ENCODE data around the gene TBC1D12.
"Not testable (repeated sequence)": the region's sequence is repeated elsewhere in the genome, so short reads cannot be mapped to it uniquely, and the experiment has no call there.

The TBC1D12 gene

DNA sequence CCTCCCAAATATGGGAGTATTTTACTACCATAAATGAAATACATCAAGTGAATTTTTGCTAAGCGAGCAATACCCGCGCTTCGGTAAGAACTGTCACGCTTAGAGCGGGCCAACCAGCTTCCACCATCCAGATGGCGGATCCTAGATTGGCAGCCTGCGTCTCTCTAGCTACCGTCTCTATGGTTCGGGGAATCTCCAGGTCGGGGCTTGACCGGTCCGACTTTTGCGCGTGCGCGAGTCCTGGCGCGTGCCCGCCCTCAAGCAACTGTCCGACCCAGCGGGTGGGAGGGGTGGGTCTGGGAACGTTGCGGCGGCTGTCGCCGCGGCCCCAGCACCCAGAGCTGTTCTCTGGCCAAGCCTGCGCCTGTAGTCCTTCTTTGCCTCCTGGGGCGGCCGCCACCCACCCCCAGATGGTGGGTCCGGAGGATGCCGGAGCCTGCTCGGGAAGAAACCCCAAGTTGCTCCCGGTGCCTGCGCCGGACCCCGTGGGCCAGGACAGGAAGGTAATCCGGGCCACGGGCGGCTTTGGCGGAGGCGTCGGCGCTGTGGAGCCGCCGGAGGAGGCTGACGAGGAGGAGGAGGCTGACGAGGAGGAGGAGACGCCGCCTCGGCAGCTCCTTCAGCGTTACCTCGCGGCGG is at the start of gene TBC1D12:
Gene TBC1D12 (plus strand): TSS at position 338 of the 639 bp plus-strand sequence. CDS start 73 bp downstream, at position 411.
- TF ChIP-seq POLR2A (IDR thresholded peaks at IDR 0.05; ENCODE audit: low read length) (peak; percentile 18), GATA1 (IDR thresholded peaks at IDR 0.05; ENCODE audit: low read depth, low read length) (no peak)
- peak; percentile 94 to 95 for DNase-seq

- DNase-seq, result peak; percentile 66 to 70
- TF ChIP-seq POLR2A (IDR thresholded peaks at IDR 0.05; ENCODE audit: low read length), result no peak
- no peak for TF ChIP-seq GATA1 (IDR thresholded peaks at IDR 0.05; ENCODE audit: low read depth, low read length)
Measured at GRCh38 chr10:94353336-94353735, 49.0 kb upstream of the TBC1D12 start.

DNA sequence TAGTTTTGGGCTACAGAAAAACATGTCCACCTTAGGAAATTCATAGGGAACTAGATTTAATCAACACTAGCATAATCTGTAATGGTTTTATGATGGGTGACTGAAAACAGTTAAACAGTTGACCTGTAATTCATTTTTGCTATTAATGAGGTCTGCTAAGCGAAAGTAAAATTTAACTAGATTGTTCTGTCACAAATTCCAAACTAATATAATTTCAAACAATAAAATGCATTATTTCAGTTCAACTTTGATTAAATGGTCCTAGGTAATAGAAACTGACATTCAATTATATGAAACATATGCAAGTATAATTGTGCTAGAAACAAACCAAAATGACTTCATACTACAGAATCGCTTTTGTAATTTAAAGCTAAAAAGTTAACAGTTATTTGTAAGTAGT is 46.5 kb upstream of the TBC1D12 start:
- TF ChIP-seq POLR2A (IDR thresholded peaks at IDR 0.05; ENCODE audit: low read length) (no peak), GATA1 (IDR thresholded peaks at IDR 0.05; ENCODE audit: low read depth, low read length) (no peak)
- no peak for DNase-seq

DNA sequence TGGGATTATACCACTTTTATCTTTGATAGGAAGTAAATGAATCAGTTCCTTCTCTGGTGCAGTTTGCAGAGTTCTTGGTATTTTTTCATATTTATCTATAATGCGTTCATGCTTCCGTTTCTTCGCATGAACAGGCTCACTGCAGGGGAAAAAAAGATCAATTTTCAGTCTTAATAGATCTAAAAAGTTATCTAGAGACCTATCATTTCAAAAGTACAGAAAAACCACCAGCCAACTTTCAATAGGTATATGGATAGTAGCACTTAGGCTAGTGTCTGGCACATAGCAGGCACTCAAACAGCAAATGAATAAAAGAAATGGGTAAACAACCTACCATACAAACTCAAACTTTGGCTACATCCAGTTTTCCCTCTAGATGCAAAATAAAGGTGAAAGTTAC is 45.1 kb upstream of the TBC1D12 start:
- no peak for DNase-seq
- TF ChIP-seq GATA1 (IDR thresholded peaks at IDR 0.05; ENCODE audit: low read depth, low read length) (no peak), POLR2A (IDR thresholded peaks at IDR 0.05; ENCODE audit: low read length) (no peak)

DNA sequence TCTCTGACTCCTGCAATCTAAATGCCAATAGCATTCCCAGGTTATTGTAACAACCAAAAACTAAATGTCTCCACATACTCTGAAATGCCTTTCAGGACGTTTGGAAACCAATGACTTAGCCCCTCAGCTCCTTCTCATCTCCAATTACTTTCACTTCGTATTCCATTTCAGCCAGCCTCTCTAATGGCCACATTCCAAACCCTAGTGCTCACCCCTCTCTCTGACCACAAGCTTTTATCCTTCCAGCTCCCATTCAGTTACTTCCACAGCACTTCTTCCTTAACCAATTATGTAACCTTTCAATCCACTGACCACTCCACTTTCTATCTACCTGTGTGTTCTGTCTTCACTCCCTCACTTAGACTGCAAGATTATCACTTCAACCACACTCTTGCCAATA is 43.9 kb upstream of the TBC1D12 start:
- no peak for TF ChIP-seq POLR2A (IDR thresholded peaks at IDR 0.05; ENCODE audit: low read length)
- DNase-seq, result no peak

DNA sequence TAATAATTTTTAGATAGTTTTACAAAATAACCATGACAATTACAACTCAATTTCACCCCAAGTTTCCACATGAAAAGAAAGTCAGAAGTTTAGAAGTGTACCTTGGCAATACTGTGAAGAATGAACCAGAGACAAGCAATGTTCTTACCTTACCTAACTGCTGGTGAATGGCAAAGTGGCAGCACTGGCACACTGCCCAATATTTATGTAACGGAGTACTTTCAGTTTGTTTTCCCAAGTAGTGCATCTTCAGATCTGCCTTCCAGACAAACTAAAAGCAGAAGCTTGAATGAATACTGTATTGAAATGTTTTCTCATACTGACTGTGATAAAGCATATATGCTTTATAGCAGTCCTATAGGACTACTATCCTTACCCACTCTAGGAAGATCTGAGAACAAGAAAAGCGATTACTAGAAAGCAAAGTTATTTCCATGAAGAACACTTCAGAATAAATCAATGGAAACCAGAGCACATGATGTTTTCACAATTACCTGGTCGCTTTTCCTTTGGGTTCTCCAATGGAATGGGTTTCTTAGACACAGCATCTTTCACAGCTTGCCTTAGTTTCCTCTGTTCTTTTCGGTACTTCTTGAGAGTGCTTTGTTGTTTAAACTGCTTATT is 41.1 kb upstream of the TBC1D12 start:
- peak; percentile 58 to 73 for DNase-seq

DNA sequence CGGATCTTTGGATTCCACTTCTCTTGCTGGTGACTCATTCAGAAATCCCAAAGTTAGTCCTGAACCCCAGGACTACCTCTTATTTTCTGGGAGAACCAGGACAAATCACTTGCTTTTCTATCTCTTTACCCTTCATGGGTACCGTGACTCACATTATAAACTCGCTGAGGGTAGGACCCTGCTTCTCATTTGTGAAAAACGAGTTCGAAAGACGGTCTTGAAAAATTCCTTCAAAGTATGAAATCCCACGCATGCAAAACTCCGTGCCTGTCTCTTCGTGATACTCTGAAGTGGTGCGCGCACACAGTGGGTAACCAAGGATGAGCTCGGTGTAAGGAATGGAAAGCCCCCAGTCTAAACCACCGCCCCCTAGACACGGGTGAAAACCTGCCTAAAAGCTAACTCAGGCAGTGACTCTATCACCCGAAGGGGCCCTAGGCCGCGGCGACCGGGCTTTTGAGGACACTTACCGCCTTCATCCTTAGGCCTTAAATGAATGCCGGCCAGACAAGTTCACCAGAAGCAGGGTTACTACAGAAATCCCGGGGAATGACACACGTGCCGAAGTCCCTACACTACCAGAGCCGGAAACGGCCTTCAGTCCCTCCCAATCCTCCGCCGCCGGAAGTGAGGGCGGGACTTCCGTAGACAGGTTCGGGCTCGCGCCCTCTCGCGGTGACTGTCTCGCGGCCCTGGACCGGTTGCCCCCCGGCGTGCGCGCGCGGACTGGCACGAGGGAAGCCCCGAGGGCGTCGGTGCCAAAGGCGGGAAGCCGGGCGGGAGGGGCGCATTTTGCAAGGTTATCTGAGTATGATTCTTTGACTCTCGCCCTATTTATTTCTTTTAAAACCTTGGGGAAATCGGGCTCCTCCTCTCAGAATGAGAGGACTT is 39.7 kb upstream of the TBC1D12 start, which contains the start of gene NOC3L:
Gene NOC3L (minus strand): TSS at position 580 of the 891 bp plus-strand sequence. CDS start 101 bp downstream, at position 479.
- TF ChIP-seq GATA1 (IDR thresholded peaks at IDR 0.05; ENCODE audit: low read depth, low read length) (no peak), POLR2A (IDR thresholded peaks at IDR 0.05; ENCODE audit: low read length) (peak; percentile 56)
- DNase-seq, result peak; percentile 95 to 96

More for the DNA sequence above, 41.1 kb upstream of the TBC1D12 start:
- TF ChIP-seq GATA1 (IDR thresholded peaks at IDR 0.05; ENCODE audit: low read depth, low read length) (no peak), POLR2A (IDR thresholded peaks at IDR 0.05; ENCODE audit: low read length) (no peak)

DNA sequence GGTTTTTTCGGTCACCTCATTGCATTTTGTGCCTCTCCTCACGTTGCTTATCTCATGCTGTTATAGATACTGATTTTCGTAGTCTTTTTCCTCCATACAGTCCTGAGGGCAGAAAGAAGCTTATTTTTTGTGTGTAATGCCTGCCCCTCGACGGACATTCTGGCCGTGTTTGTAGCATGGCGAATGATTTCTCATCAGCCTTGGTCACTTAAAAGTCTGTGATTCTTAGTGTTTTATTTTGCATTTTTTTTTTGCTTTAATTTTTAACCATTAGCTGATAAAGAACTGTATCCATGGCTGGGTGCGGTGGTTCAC is 39.1 kb upstream of the TBC1D12 start:
- DNase-seq, result no peak
- no peak for TF ChIP-seq GATA1 (IDR thresholded peaks at IDR 0.05; ENCODE audit: low read depth, low read length)
- TF ChIP-seq POLR2A (IDR thresholded peaks at IDR 0.05; ENCODE audit: low read length), result no peak

DNA sequence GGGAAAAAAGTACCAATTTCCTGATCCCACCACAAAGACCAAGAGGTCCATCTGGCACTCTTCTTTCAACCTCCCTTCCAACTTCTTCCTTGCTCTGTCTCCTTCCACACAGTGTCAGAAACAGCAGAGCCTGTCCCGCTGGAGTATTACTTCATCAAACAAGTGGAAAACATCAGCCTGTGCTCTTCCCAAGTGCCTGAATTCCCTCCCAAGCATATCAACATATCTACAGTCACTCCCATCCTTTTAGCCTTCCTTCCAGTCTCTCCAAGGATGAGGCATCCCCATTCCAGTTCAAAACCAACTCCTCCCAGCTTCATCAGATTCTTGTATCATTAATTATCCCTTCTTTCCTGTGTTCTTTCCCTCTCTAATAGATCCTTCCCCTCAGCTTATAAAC is 37.9 kb upstream of the TBC1D12 start:
- DNase-seq, result no peak
- no peak for TF ChIP-seq POLR2A (IDR thresholded peaks at IDR 0.05; ENCODE audit: low read length)
- TF ChIP-seq GATA1 (IDR thresholded peaks at IDR 0.05; ENCODE audit: low read depth, low read length), result no peak

DNA sequence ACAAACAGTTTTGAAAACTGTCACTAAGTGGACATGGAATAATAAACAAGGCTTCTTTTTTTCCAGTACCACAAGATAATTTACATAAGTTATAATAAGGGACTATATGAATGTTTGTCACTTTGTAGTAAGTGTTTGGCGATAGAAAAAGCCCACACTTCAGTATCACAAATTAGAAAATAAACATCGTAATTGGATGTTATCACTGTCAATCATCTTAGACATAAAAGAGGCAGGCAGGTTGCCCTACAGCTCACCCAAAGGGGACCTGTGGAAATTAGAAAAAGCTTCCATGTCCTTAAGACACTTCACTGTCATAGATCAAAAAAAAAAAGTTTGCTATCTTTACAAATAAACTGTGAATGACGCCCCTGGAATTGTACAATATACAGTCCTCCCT is 36.0 kb upstream of the TBC1D12 start:
- TF ChIP-seq POLR2A (IDR thresholded peaks at IDR 0.05; ENCODE audit: low read length), result no peak
- TF ChIP-seq GATA1 (IDR thresholded peaks at IDR 0.05; ENCODE audit: low read depth, low read length), result no peak
- DNase-seq, result peak in 1 of 2 experiments; percentile 11

GRCh38 chr10:94370501-94370900 is 31.8 kb upstream of the TBC1D12 start:
- DNase-seq, result no peak
- TF ChIP-seq GATA1 (IDR thresholded peaks at IDR 0.05; ENCODE audit: low read depth, low read length) (no peak), POLR2A (IDR thresholded peaks at IDR 0.05; ENCODE audit: low read length) (no peak)

GRCh38 chr10:94375374-94375773 is 27.0 kb upstream of the TBC1D12 start:
- no peak for DNase-seq
- TF ChIP-seq GATA1 (IDR thresholded peaks at IDR 0.05; ENCODE audit: low read depth, low read length) (no peak), POLR2A (IDR thresholded peaks at IDR 0.05; ENCODE audit: low read length) (no peak)

DNA sequence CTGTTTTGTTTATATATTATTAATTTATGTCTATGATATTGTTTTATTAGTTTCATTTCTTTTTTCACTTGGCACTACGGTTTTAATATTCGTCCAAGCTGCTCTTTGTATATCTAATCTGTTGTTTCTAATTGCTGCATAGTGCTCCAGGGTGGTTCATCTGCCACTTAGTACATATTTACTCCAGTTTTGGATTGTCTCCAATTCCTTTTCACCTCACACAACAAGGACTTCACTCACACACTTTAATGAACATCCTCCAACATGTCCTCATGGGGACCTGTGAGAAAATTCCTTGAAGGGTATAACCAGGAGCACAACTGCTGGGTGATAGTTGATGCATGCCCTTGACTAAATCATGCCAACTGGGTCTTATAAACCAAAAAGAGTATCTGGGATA is 25.5 kb upstream of the TBC1D12 start:
- TF ChIP-seq GATA1 (IDR thresholded peaks at IDR 0.05; ENCODE audit: low read depth, low read length), result no peak
- no peak for TF ChIP-seq POLR2A (IDR thresholded peaks at IDR 0.05; ENCODE audit: low read length)
- DNase-seq, result no peak

- TF ChIP-seq GATA1 (IDR thresholded peaks at IDR 0.05; ENCODE audit: low read depth, low read length) (no peak), POLR2A (IDR thresholded peaks at IDR 0.05; ENCODE audit: low read length) (no peak)
- DNase-seq, result no peak
Measured at GRCh38 chr10:94383530-94383929, 18.8 kb upstream of the TBC1D12 start.

DNA sequence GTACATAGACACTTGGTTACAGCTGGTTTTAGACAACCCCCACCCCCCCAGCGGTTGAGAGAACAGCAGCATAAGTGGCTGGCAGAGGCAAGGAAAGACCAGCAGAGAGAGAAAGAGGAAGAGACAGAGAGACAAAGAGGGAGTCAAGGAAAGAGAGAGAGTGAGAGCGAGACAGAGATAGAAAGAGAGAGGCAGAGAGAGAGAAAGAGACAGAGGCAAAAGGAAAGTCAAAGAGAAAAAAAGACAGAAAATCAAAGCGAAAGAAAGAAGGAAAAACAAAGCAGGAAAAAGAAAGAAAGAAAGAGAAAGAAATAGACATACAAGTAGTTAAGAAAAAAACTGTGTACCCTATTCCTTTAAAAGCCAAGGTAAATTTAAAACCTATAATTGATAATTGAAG is 16.6 kb upstream of the TBC1D12 start:
- DNase-seq, result not testable (repeated sequence)

- DNase-seq, result peak in 1 of 2 experiments; percentile 49
Measured at GRCh38 chr10:94392117-94392516, 10.2 kb upstream of the TBC1D12 start.
